ENCODE measurements around the gene PRPH2. TPM values are rescaled to one million over a fixed set of nuclear protein-coding genes. Genes with fewer than 3 reads are reported as not detected.

Gene PRPH2
- total and polyA plus RNA-seq, 2 of the 13 experiments (the other 11 are each of a cell fraction or from before 2014, with no cell fraction given) = 0.03 to 0.04 TPM

- TF ChIP-seq HINFP (CRISPR knock-in tag; IDR thresholded peaks at IDR 0.05; ENCODE audit: low read depth) (peak; percentile 81; the same call in 1 of the 2 replicates), ZNF576 (CRISPR knock-in tag; IDR thresholded peaks at IDR 0.05) (no peak), GPN1 (CRISPR knock-in tag; IDR thresholded peaks at IDR 0.05; ENCODE audit: borderline replicate concordance) (0 out of 2 replicates have a peak, but pooled peaks have one; percentile 48), JUN (CRISPR knock-in tag; IDR thresholded peaks at IDR 0.05) (0 out of 2 replicates have a peak, but pooled peaks have one; percentile 48), GTF3A (CRISPR knock-in tag; conservative IDR thresholded peaks at IDR 0.05) (no peak), RAD51 (IDR thresholded peaks at IDR 0.05; ENCODE audit: borderline replicate concordance) (no peak), ZNF782 (CRISPR knock-in tag; IDR thresholded peaks at IDR 0.05; ENCODE audit: borderline replicate concordance) (no peak), ZNF83 (CRISPR knock-in tag; IDR thresholded peaks at IDR 0.05; ENCODE audit: borderline replicate concordance) (no peak), ZNF431 (CRISPR knock-in tag; IDR thresholded peaks at IDR 0.05; ENCODE audit: borderline replicate concordance, low read depth) (no peak), ELF1 (CRISPR knock-in tag; IDR thresholded peaks at IDR 0.05) (peak; percentile 74; the same call in 1 of the 2 replicates), CAMTA2 (CRISPR knock-in tag; IDR thresholded peaks at IDR 0.05; ENCODE audit: borderline replicate concordance) (no peak), MAFG (CRISPR knock-in tag; IDR thresholded peaks at IDR 0.05) (no peak), MBNL3 (CRISPR knock-in tag; conservative IDR thresholded peaks at IDR 0.05) (no peak), SMARCC2 (IDR thresholded peaks at IDR 0.05) (no peak), ZNF292 (CRISPR knock-in tag; IDR thresholded peaks at IDR 0.05; ENCODE audit: borderline replicate concordance, low read depth) (no peak), SNAPC2 (CRISPR knock-in tag; IDR thresholded peaks at IDR 0.05) (peak; percentile 25; the same call in 1 of the 2 replicates), ZNF713 (CRISPR knock-in tag; IDR thresholded peaks at IDR 0.05) (no peak), PLSCR1 (CRISPR knock-in tag; IDR thresholded peaks at IDR 0.05; ENCODE audit: borderline replicate concordance) (no peak), MAF1 (CRISPR knock-in tag; IDR thresholded peaks at IDR 0.05; ENCODE audit: borderline replicate concordance) (no peak), RNF2 (conservative IDR thresholded peaks at IDR 0.05; ENCODE audit: low read depth) (no peak), ZFP41 (CRISPR knock-in tag; IDR thresholded peaks at IDR 0.05; ENCODE audit: borderline replicate concordance) (no peak), NR2F1 (CRISPR knock-in tag; IDR thresholded peaks at IDR 0.05) (no peak), HMG20B (CRISPR knock-in tag; conservative IDR thresholded peaks at IDR 0.05) (no peak), ZKSCAN8 (CRISPR knock-in tag; IDR thresholded peaks at IDR 0.05; ENCODE audit: borderline replicate concordance) (no peak), ZBTB25 (CRISPR knock-in tag; IDR thresholded peaks at IDR 0.05) (no peak; the same call in 1 of the 2 replicates), CREBL2 (CRISPR knock-in tag; IDR thresholded peaks at IDR 0.05; ENCODE audit: borderline replicate concordance) (0 out of 2 replicates have a peak, but pooled peaks have one; percentile 68), ZNF558 (CRISPR knock-in tag; IDR thresholded peaks at IDR 0.05; ENCODE audit: borderline replicate concordance) (peak; percentile 84; the same call in 1 of the 2 replicates)
Observed at GRCh38 chr6:42745640-42746462, 23.5 kb upstream of the PRPH2 start, which contains the start of gene TBCC (continued).
